ENCODE measurements around the gene TPRA1.

TPRA1 gene

DNA sequence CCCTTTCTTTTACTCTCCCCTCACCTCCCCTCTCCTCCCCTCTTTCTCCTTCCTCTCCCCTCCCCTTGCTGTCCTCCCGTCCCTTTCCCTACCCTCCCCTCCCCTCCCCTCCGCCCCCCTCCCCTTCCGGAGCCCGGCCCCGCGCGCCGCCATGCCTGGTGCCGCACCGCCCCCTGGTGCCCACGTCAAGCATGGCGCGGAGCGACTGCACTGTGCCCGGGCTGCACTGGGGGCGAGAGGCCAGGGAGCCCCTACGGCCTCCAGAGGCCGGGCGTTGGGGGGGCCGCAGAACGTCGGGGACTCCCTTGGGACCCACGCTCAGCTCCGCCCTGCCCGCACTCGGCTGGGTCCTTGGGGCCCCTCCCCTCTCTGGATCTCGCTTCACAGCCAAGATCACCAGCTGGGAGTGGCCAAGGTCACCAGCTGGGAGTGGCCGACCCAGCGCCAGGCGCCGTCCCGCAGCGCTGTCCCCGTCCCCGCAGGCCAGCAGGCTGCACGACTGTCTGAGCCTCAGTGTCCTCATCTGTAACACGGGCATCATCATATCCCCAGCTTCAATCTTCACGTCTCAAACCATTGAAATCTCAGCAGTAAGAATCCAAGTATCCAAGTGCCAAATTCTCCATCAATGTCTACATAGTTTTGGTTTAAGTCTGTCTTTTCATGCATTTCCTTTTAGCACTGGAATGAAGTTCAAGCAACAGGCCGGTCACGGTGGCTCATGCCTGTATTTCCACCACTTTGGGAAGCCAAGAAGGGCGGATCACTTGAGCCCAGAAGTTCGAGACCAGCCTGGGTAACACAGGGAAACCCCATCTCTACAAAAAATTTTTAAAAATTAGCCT, 42.5 kb downstream of the TPRA1 start:
- H2AFZ ChIP-seq (ENCODE audit: insufficient read depth, low read length, poor library complexity), result peak overlapping the region; percentile 66
- H3K27ac ChIP-seq (ENCODE audit: low read depth, low read length), result no peak overlapping the region
- H3K4ac ChIP-seq (ENCODE audit: low read depth, low read length), result no peak overlapping the region
- no CpG with 5 or more reads among the region's 42 CpGs for WGBS (ENCODE audit: extremely low coverage, insufficient coverage, insufficient read length)
- H4K12ac ChIP-seq (ENCODE audit: low read depth, low read length), result no peak overlapping the region
- H2AK5ac ChIP-seq (ENCODE audit: low read length), result no peak overlapping the region
- peaks cover 6 to 13% of the 10 kb centered on the region in 2 experiments for H3K4me1 ChIP-seq (ENCODE audit: control insufficient read depth in 1 of 2, insufficient read depth in 2 of 2, low read length in 2 of 2)
- peak; percentile 22 to 64 for DNase-seq
- H3K4me3 ChIP-seq (ENCODE audit: low read depth, low read length), result peak overlapping the region; percentile 65
- peak overlapping the region; percentile 50 for H4K91ac ChIP-seq (ENCODE audit: low read depth, low read length)
- H2BK5ac ChIP-seq (ENCODE audit: low read depth, low read length, poor library complexity), result no peak overlapping the region
- H3K9ac ChIP-seq (ENCODE audit: low read length), result no peak overlapping the region
- no peaks in the 10 kb centered on the region for H3K79me2 ChIP-seq (ENCODE audit: control insufficient read depth, insufficient read depth, low read length, poor library complexity)
- H3K18ac ChIP-seq (ENCODE audit: low read length), result no peak overlapping the region
- H3K9me3 ChIP-seq (ENCODE audit: insufficient read depth, low read depth, low read length), result no peaks in the 10 kb centered on the region
- peak overlapping the region; percentile 37 for H4K8ac ChIP-seq (ENCODE audit: low read depth, low read length)
- peaks cover 2% of the 10 kb centered on the region for H3K79me1 ChIP-seq (ENCODE audit: low read length)
- H3K27me3 ChIP-seq (ENCODE audit: insufficient read depth, low read length), result no peaks in the 10 kb centered on the region
- H3K36me3 ChIP-seq (ENCODE audit: control insufficient read depth in 1 of 2, insufficient read depth in 2 of 2, low read length in 2 of 2), result no peaks in the 10 kb centered on the region
- no peak overlapping the region for H3K14ac ChIP-seq (ENCODE audit: low read length)
- H2BK120ac ChIP-seq (ENCODE audit: insufficient read depth, low read length, poor library complexity), result no peak overlapping the region
- H3K4me2 ChIP-seq (ENCODE audit: low read length), result peak overlapping the region; percentile 67
- no peak overlapping the region for H2BK12ac ChIP-seq (ENCODE audit: low read length)
- no peak overlapping the region for H3K23ac ChIP-seq (ENCODE audit: low read length)

DNA sequence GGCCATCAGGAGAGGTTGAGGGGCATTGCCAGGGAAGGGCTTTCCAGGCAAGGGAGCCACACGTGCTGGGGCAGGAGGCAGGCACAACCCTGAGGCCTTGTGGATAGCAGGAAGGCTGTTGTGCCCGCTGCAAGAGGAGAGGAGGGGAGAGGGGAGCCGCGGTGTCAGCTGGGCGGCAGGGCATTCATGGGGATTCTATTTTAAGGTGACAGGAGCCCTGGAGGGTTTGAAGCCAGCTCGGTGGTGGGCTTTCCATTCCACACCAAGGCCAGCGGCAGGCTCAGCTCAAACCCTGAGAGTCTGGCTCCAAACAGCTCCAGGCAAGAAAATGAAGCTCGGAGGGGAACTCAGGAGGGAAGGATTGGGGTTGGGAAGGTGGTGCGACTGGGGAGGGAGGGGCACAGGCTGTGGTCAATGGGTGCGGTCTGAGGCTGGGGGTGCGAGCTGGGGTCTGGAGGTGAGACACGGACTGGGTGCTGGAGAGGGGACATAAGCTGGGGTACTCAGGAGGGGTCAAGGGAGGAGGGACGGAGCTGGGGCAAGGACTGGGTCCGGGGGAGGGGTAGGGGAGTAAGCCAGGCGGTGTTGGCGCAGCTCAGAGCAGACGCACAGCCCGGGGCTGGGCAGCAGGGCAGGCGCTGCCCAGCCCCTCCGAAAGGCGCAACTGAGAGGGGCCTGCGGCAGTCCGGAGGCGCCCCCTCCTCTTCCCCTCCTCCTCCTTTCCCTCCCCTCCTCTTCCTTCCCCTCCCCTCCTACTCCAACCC, 43.4 kb downstream of the TPRA1 start:
- Histone ChIP-seq H3K23ac (ENCODE audit: low read length) (no peak overlapping the region), H4K91ac (ENCODE audit: low read depth, low read length) (no peak overlapping the region), H2AFZ (ENCODE audit: insufficient read depth, low read length, poor library complexity) (peak overlapping the region; percentile 8), H3K9me3 (ENCODE audit: insufficient read depth, low read depth, low read length) (no peaks in the 10 kb centered on the region), H3K4me3 (ENCODE audit: low read depth, low read length) (peak overlapping the region; percentile 65), H3K4me1 (ENCODE audit: control insufficient read depth in 1 of 2, insufficient read depth in 2 of 2, low read length in 2 of 2) (peaks cover 6 to 13% of the 10 kb centered on the region in 2 experiments), H4K8ac (ENCODE audit: low read depth, low read length) (peak overlapping the region; percentile 12), H3K27ac (ENCODE audit: low read depth, low read length) (no peak overlapping the region), H4K12ac (ENCODE audit: low read depth, low read length) (no peak overlapping the region), H2BK120ac (ENCODE audit: insufficient read depth, low read length, poor library complexity) (no peak overlapping the region), H3K27me3 (ENCODE audit: insufficient read depth, low read length) (no peaks in the 10 kb centered on the region), H2BK5ac (ENCODE audit: low read depth, low read length, poor library complexity) (no peak overlapping the region), H3K14ac (ENCODE audit: low read length) (no peak overlapping the region), H3K4ac (ENCODE audit: low read depth, low read length) (no peak overlapping the region), H3K79me1 (ENCODE audit: low read length) (peaks cover 2% of the 10 kb centered on the region), H3K9ac (ENCODE audit: low read length) (no peak overlapping the region), H3K18ac (ENCODE audit: low read length) (no peak overlapping the region), H3K4me2 (ENCODE audit: low read length) (peak overlapping the region; percentile 61), H3K79me2 (ENCODE audit: control insufficient read depth, insufficient read depth, low read length, poor library complexity) (no peaks in the 10 kb centered on the region), H2BK12ac (ENCODE audit: low read length) (no peak overlapping the region), H3K36me3 (ENCODE audit: control insufficient read depth in 1 of 2, insufficient read depth in 2 of 2, low read length in 2 of 2) (no peaks in the 10 kb centered on the region), H2AK5ac (ENCODE audit: low read length) (no peak overlapping the region)
- no CpG with 5 or more reads among the region's 24 CpGs for WGBS (ENCODE audit: extremely low coverage, insufficient coverage, insufficient read length)
- no peak for DNase-seq

DNA sequence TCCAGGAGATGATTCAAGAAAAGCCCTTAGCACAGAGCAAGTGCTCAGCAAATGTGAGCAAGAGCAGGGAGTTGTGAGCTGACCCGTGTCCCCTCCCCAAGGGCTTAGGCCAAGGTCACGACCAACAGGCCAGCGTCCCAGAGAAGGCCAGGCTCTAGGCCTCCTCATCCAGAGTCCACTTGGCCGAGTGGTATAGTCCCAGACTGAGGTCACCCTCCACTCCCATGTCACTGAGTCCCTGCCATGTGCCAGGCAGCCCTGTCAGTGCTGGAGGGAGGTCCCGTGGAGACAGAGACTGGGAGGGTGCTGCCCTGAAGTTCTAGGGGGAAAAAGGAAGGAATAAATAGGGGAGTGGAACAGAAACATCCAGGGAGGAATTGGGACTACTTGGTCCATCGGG, 44.0 kb downstream of the TPRA1 start:
- Histone ChIP-seq H4K12ac (ENCODE audit: low read depth, low read length) (no peak overlapping the region), H3K27ac (ENCODE audit: low read depth, low read length) (no peak overlapping the region), H3K27me3 (ENCODE audit: insufficient read depth, low read length) (no peaks in the 10 kb centered on the region), H3K9me3 (ENCODE audit: insufficient read depth, low read depth, low read length) (no peaks in the 10 kb centered on the region), H3K14ac (ENCODE audit: low read length) (no peak overlapping the region), H2AK5ac (ENCODE audit: low read length) (no peak overlapping the region), H2BK120ac (ENCODE audit: insufficient read depth, low read length, poor library complexity) (no peak overlapping the region), H3K36me3 (ENCODE audit: control insufficient read depth in 1 of 2, insufficient read depth in 2 of 2, low read length in 2 of 2) (no peaks in the 10 kb centered on the region), H3K4me2 (ENCODE audit: low read length) (no peak overlapping the region), H3K23ac (ENCODE audit: low read length) (no peak overlapping the region), H2BK5ac (ENCODE audit: low read depth, low read length, poor library complexity) (no peak overlapping the region), H3K9ac (ENCODE audit: low read length) (no peak overlapping the region), H3K4me1 (ENCODE audit: control insufficient read depth in 1 of 2, insufficient read depth in 2 of 2, low read length in 2 of 2) (peaks cover 6 to 13% of the 10 kb centered on the region in 2 experiments), H3K4me3 (ENCODE audit: low read depth, low read length) (no peak overlapping the region), H3K4ac (ENCODE audit: low read depth, low read length) (no peak overlapping the region), H2AFZ (ENCODE audit: insufficient read depth, low read length, poor library complexity) (no peak overlapping the region), H3K18ac (ENCODE audit: low read length) (no peak overlapping the region), H3K79me1 (ENCODE audit: low read length) (peaks cover 2% of the 10 kb centered on the region), H4K8ac (ENCODE audit: low read depth, low read length) (no peak overlapping the region), H3K79me2 (ENCODE audit: control insufficient read depth, insufficient read depth, low read length, poor library complexity) (no peaks in the 10 kb centered on the region), H4K91ac (ENCODE audit: low read depth, low read length) (no peak overlapping the region), H2BK12ac (ENCODE audit: low read length) (no peak overlapping the region)
- no peak for DNase-seq
- no CpG with 5 or more reads among the region's 6 CpGs for WGBS (ENCODE audit: extremely low coverage, insufficient coverage, insufficient read length)

DNA sequence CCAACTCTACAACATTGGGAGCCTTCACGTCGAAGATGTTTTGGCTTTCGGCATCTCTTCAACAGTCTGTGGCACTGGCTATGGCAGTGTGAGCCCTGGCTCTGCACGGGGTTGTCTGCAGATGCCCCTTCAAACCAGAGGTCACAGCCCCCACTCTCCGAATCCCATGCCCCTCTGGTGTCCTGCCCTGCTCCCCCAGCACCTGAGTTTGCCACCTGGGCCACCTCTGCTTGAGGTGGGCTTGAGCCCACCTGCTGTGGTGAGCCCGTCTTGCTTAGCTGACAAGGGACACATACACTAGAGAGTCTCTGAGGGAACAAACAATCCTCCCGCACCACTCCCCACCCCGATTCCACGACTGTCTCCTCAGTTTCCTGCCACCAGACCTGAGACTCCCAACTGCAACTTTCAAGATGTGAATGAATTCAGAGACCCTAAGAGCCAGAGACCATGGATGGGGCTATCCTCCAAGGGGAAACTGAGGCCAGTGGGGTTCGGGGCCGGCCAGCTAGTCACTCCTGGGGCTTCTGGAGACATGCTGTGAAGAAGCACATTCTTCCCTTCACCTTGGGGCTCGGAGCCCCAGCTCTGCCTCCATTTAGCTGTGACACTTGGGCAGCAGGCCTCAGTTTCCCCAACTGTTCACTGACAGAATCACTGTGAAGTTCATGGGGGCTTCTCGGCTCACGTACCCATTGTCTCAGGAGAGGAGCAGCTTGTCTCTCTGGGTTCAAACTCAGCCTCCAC, 44.6 kb downstream of the TPRA1 start:
- H2AK5ac ChIP-seq (ENCODE audit: low read length), result no peak overlapping the region
- H3K4ac ChIP-seq (ENCODE audit: low read depth, low read length), result no peak overlapping the region
- H3K23ac ChIP-seq (ENCODE audit: low read length), result no peak overlapping the region
- H3K36me3 ChIP-seq (ENCODE audit: control insufficient read depth in 1 of 2, insufficient read depth in 2 of 2, low read length in 2 of 2), result no peaks in the 10 kb centered on the region
- DNase-seq, result no peak
- no peak overlapping the region for H2AFZ ChIP-seq (ENCODE audit: insufficient read depth, low read length, poor library complexity)
- H4K12ac ChIP-seq (ENCODE audit: low read depth, low read length), result no peak overlapping the region
- H3K4me1 ChIP-seq (ENCODE audit: control insufficient read depth in 1 of 2, insufficient read depth in 2 of 2, low read length in 2 of 2), result peaks cover 6 to 13% of the 10 kb centered on the region in 2 experiments
- no CpG with 5 or more reads among the region's 14 CpGs for WGBS (ENCODE audit: extremely low coverage, insufficient coverage, insufficient read length)
- H3K4me2 ChIP-seq (ENCODE audit: low read length), result no peak overlapping the region
- H3K79me2 ChIP-seq (ENCODE audit: control insufficient read depth, insufficient read depth, low read length, poor library complexity), result no peaks in the 10 kb centered on the region
- no peak overlapping the region for H3K4me3 ChIP-seq (ENCODE audit: low read depth, low read length)
- H3K9me3 ChIP-seq (ENCODE audit: insufficient read depth, low read depth, low read length), result no peaks in the 10 kb centered on the region
- no peak overlapping the region for H2BK120ac ChIP-seq (ENCODE audit: insufficient read depth, low read length, poor library complexity)
- H3K9ac ChIP-seq (ENCODE audit: low read length), result no peak overlapping the region
- no peak overlapping the region for H3K14ac ChIP-seq (ENCODE audit: low read length)
- H2BK5ac ChIP-seq (ENCODE audit: low read depth, low read length, poor library complexity), result no peak overlapping the region
- H3K27me3 ChIP-seq (ENCODE audit: insufficient read depth, low read length), result no peaks in the 10 kb centered on the region
- H3K27ac ChIP-seq (ENCODE audit: low read depth, low read length), result no peak overlapping the region
- peaks cover 2% of the 10 kb centered on the region for H3K79me1 ChIP-seq (ENCODE audit: low read length)
- no peak overlapping the region for H2BK12ac ChIP-seq (ENCODE audit: low read length)
- no peak overlapping the region for H3K18ac ChIP-seq (ENCODE audit: low read length)
- H4K8ac ChIP-seq (ENCODE audit: low read depth, low read length), result no peak overlapping the region
- H4K91ac ChIP-seq (ENCODE audit: low read depth, low read length), result no peak overlapping the region
